Activated CD4-positive, alpha-beta T cell treated with anti-CD3 and anti-CD28 coated beads for 36 hours (primary cell): ENCODE data around the gene ECHS1. TPM values are rescaled to one million over a fixed set of nuclear protein-coding genes. Genes with fewer than 3 reads are reported as not detected.
"Not testable (repeated sequence)": the region's sequence is repeated elsewhere in the genome, so short reads cannot be mapped to it uniquely, and the experiment has no call there.

ENCODE experiments used
- ATAC-seq: fragments of 200-7000 bp; cut with Tn5 transposase; one replicate; pipeline ENCODE4 v1.10.0; 2021; ENCODE audit warnings: mild to moderate bottlenecking, moderate library complexity
- CTCF ChIA-PET: fragments of 350-600 bp; sonication (Branson Sonifier 250); formaldehyde crosslinking; loops from one replicate; lab custom pipeline; 2021; ENCODE audit warnings: antibody characterized with exemption; lab: Charles Lee
- POLR2A ChIA-PET: fragments of 350-600 bp; sonication (Branson Sonifier 250); formaldehyde crosslinking; loops from one replicate; lab custom pipeline; 2021; ENCODE audit warnings: antibody characterized with exemption, inconsistent platforms; lab: Charles Lee
- DNase-seq: peaks from one replicate; pipeline ENCODE4 v3.0.0-alpha.2; 2020
- H3K27ac Mint-ChIP-seq: one replicate; pipeline ENCODE4 v1.8.0; 2021; ENCODE audit warnings: mixed read lengths
- H3K27me3 Mint-ChIP-seq: one replicate; pipeline ENCODE4 v1.8.0; 2021; ENCODE audit warnings: mixed read lengths
- H3K36me3 Mint-ChIP-seq: one replicate; pipeline ENCODE4 v1.8.0; 2021; ENCODE audit warnings: low read depth, mixed read lengths
- H3K4me1 Mint-ChIP-seq: one replicate; pipeline ENCODE4 v1.8.0; 2021; ENCODE audit warnings: mixed read lengths
- H3K4me3 Mint-ChIP-seq: one replicate; pipeline ENCODE4 v1.8.0; 2021; ENCODE audit warnings: mild to moderate bottlenecking, moderate library complexity, mixed read lengths
- H3K9me3 Mint-ChIP-seq: one replicate; pipeline ENCODE4 v1.8.0; 2021; ENCODE audit warnings: low read depth, mixed read lengths
- intact Hi-C, 2 experiments: fragments of 100-400 bp; cut with DNase I in 1 of 2; cut with micrococcal nuclease in 1 of 2; formaldehyde crosslinking; loops; one replicate each; pipeline versions ENCODE4 v1.14.2 to v1.15.1; 2022 to 2024; cut with DNase I, micrococcal nuclease
- total RNA-seq, 2 experiments: library from RNA; stranded (reverse); gene quantifications; one replicate each; pipeline ENCODE4 v1.2.3, GENCODE V29; 2021

ECHS1 gene
- total RNA-seq, 2 experiments from 2014 or later, result 42.0 to 56.7 TPM

GRCh38 chr10:133326745-133327650 lies 46.2 kb downstream of the ECHS1 start:
- ATAC-seq, result no peak
- intact Hi-C loops, result loop anchor here in 1 of 2 experiments (5.0 kb wide), 2 partner anchors 65 to 195 kb away; partner anchors contain the start of gene MTG1
- no peak for DNase-seq
- Mint-ChIP-seq H3K9me3 (no peaks in the 10 kb centered on the region), H3K27ac (no peak overlapping the region), H3K4me1 (peaks cover 10% of the 10 kb centered on the region), H3K36me3 (no peaks in the 10 kb centered on the region), H3K4me3 (no peak overlapping the region), H3K27me3 (peaks cover 21% of the 10 kb centered on the region)
- ChIA-PET CTCF (interaction anchor here (1.0 kb wide), 1 partner anchor 63 kb away, joined by 3 read pairs; no protein-coding TSS in a partner anchor), POLR2A (no interaction called here)

GRCh38 chr10:133326223-133326551 lies 47.0 kb downstream of the ECHS1 start:
- no peak for ATAC-seq
- Mint-ChIP-seq H3K36me3 (no peaks in the 10 kb centered on the region), H3K4me1 (peaks cover 10% of the 10 kb centered on the region), H3K27me3 (peaks cover 21% of the 10 kb centered on the region), H3K9me3 (no peaks in the 10 kb centered on the region), H3K4me3 (no peak overlapping the region), H3K27ac (no peak overlapping the region)
- ChIA-PET CTCF (no interaction called here), POLR2A (no interaction called here)
- intact Hi-C loops, result loop anchor here in 1 of 2 experiments (5.0 kb wide), 2 partner anchors 66 to 196 kb away; partner anchors contain the start of gene MTG1
- no peak for DNase-seq

GRCh38 chr10:133325440-133326222 lies 47.5 kb downstream of the ECHS1 start:
- Mint-ChIP-seq H3K27ac (no peak overlapping the region), H3K27me3 (peaks cover 21% of the 10 kb centered on the region), H3K9me3 (no peaks in the 10 kb centered on the region), H3K4me3 (peak overlapping the region; percentile 57), H3K4me1 (peaks cover 10% of the 10 kb centered on the region), H3K36me3 (no peaks in the 10 kb centered on the region)
- ChIA-PET CTCF (no interaction called here), POLR2A (no interaction called here)
- DNase-seq, result peak; percentile 38
- intact Hi-C loops, result loop anchor here (2.0 to 5.0 kb wide), 3 partner anchors 53 to 197 kb away; partner anchors contain the start of genes MTG1 (in 1 of the 2) and PAOX (in 1 of the 2)
- ATAC-seq, result no peak

GRCh38 chr10:133324857-133325260 lies 48.3 kb downstream of the ECHS1 start:
- no peaks in the 10 kb centered on the region for H3K36me3 Mint-ChIP-seq
- DNase-seq (no peak), ATAC-seq (no peak)
- H3K27me3 Mint-ChIP-seq, result peaks cover 25% of the 10 kb centered on the region
- POLR2A ChIA-PET, result no interaction called here
- no peaks in the 10 kb centered on the region for H3K9me3 Mint-ChIP-seq
- H3K4me3 Mint-ChIP-seq, result no peak overlapping the region
- H3K4me1 Mint-ChIP-seq, result peaks cover 10% of the 10 kb centered on the region
- no peak overlapping the region for H3K27ac Mint-ChIP-seq
- CTCF ChIA-PET, result interaction anchor here (1.1 to 1.4 kb wide), 2 partner anchors 11 to 32 kb away, joined by 4 to 5 read pairs; no protein-coding TSS in a partner anchor
- intact Hi-C loops, result loop anchor here (1.0 to 5.0 kb wide), 4 partner anchors 16 to 197 kb away; partner anchors contain the start of genes MTG1 (in 1 of the 2) and PAOX (in 1 of the 2)

- peak; percentile 84 for DNase-seq
- Mint-ChIP-seq H3K9me3 (no peaks in the 10 kb centered on the region), H3K27ac (no peak overlapping the region), H3K4me3 (no peak overlapping the region), H3K4me1 (peaks cover 7% of the 10 kb centered on the region), H3K36me3 (no peaks in the 10 kb centered on the region), H3K27me3 (peaks cover 26% of the 10 kb centered on the region)
- POLR2A ChIA-PET, result no interaction called here
- CTCF ChIA-PET, result interaction anchor here (0.8 to 1.4 kb wide), 3 partner anchors 10 to 670 kb away, joined by 3 to 5 read pairs (median 4); no protein-coding TSS in a partner anchor
- intact Hi-C loops, result loop anchor here in 1 of 2 experiments (1.0 to 2.0 kb wide), 2 partner anchors 15 to 55 kb away; partner anchors contain the start of gene PAOX
- peak; percentile 85 for ATAC-seq
Observed at GRCh38 chr10:133324198-133324792, 48.9 kb downstream of the ECHS1 start.

GRCh38 chr10:133322064-133322709 lies 51.0 kb downstream of the ECHS1 start:
- POLR2A ChIA-PET, H3K36me3 Mint-ChIP-seq, H3K4me3 Mint-ChIP-seq, H3K27ac Mint-ChIP-seq, H3K9me3 Mint-ChIP-seq, intact Hi-C loops, DNase-seq, H3K4me1 Mint-ChIP-seq, ATAC-seq: not testable (repeated sequence)
- CTCF ChIA-PET, result interaction anchor here (0.6 kb wide), 1 partner anchor 33 kb away, joined by 3 read pairs; no protein-coding TSS in a partner anchor
- H3K27me3 Mint-ChIP-seq, result peaks cover 19% of the 10 kb centered on the region

- DNase-seq, H3K4me1 Mint-ChIP-seq, H3K27ac Mint-ChIP-seq, intact Hi-C loops, H3K36me3 Mint-ChIP-seq, H3K9me3 Mint-ChIP-seq, ATAC-seq, POLR2A ChIA-PET, H3K4me3 Mint-ChIP-seq: not testable (repeated sequence)
- CTCF ChIA-PET, result interaction anchor here (0.6 to 1.5 kb wide), 2 partner anchors 9 to 381 kb away, joined by 3 to 7 read pairs; no protein-coding TSS in a partner anchor
- H3K27me3 Mint-ChIP-seq, result peaks cover 13% of the 10 kb centered on the region
Observed at GRCh38 chr10:133320852-133321422, 52.2 kb downstream of the ECHS1 start.

- Mint-ChIP-seq H3K27ac (no peak overlapping the region), H3K36me3 (no peaks in the 10 kb centered on the region), H3K4me1 (peaks cover 9% of the 10 kb centered on the region), H3K4me3 (peak overlapping the region; percentile 51), H3K27me3 (peaks cover 10% of the 10 kb centered on the region), H3K9me3 (no peaks in the 10 kb centered on the region)
- ATAC-seq (peak; percentile 95), DNase-seq (peak; percentile 85)
- ChIA-PET CTCF (no interaction called here), POLR2A (no interaction called here)
- intact Hi-C loops, result loop anchor here (1.0 to 2.0 kb wide), 3 partner anchors 11 to 174 kb away; no protein-coding TSS in a partner anchor
Observed at GRCh38 chr10:133318494-133319127, 54.5 kb downstream of the ECHS1 start.

GRCh38 chr10:133316732-133317131 lies 56.4 kb downstream of the ECHS1 start:
- H3K4me1 Mint-ChIP-seq, result peaks cover 9% of the 10 kb centered on the region
- H3K27me3 Mint-ChIP-seq, result peaks cover 10% of the 10 kb centered on the region
- ATAC-seq (no peak), DNase-seq (no peak)
- no peak overlapping the region for H3K4me3 Mint-ChIP-seq
- no peaks in the 10 kb centered on the region for H3K9me3 Mint-ChIP-seq
- no peak overlapping the region for H3K27ac Mint-ChIP-seq
- intact Hi-C loops, result no loop called here
- ChIA-PET POLR2A (no interaction called here), CTCF (interaction anchor here (1.9 kb wide), 1 partner anchor 13 kb away, joined by 7 read pairs; no protein-coding TSS in a partner anchor)
- H3K36me3 Mint-ChIP-seq, result no peaks in the 10 kb centered on the region

GRCh38 chr10:133316266-133316665 lies 56.9 kb downstream of the ECHS1 start:
- no peak for DNase-seq
- POLR2A ChIA-PET, result no interaction called here
- Mint-ChIP-seq H3K27me3 (peaks cover 10% of the 10 kb centered on the region), H3K9me3 (no peaks in the 10 kb centered on the region), H3K27ac (no peak overlapping the region), H3K4me1 (peaks cover 9% of the 10 kb centered on the region), H3K36me3 (no peaks in the 10 kb centered on the region), H3K4me3 (no peak overlapping the region)
- CTCF ChIA-PET, result interaction anchor here (0.6 to 1.9 kb wide), 3 partner anchors 9 to 746 kb away, joined by 4 to 7 read pairs (median 4); no protein-coding TSS in a partner anchor
- no peak for ATAC-seq
- intact Hi-C loops, result no loop called here
